K562 (cell line): Measurements from ENCODE around the gene IL11. TPM values are rescaled to one million over a fixed set of nuclear protein-coding genes. Genes with fewer than 3 reads are reported as not detected.
A peak's percentile ranks its signal among the peaks of the same experiment; 100 is the strongest.

Experiments used
- BRF2 ChIP-seq: IDR thresholded peaks from 3 replicates; pipeline ENCODE4 v1.6.1; 2011; ENCODE audit warnings: borderline replicate concordance, mild to moderate bottlenecking; ENCODE audit not compliant: insufficient read length, insufficient read depth
- CGGBP1 ChIP-seq: fragments of 250-450 bp; sonication (Bioruptor Pico); IDR thresholded peaks from 2 replicates; pipeline ENCODE4 v1.9.0; 2021; ENCODE audit warnings: mild to moderate bottlenecking
- CHAMP1 ChIP-seq: fragments of 450-650 bp; IDR thresholded peaks from 2 replicates; pipeline ENCODE4 v1.6.1; 2016; ENCODE audit warnings: mild to moderate bottlenecking
- CXXC5 ChIP-seq: fragments of 250-450 bp; sonication (Bioruptor Pico); IDR thresholded peaks from 2 replicates; pipeline ENCODE4 v1.8.0; 2022; ENCODE audit warnings: inconsistent platforms, mild to moderate bottlenecking, moderate library complexity
- EWSR1 ChIP-seq: fragments of 450-650 bp; IDR thresholded peaks from 2 replicates; pipeline ENCODE4 v1.6.1; 2018; ENCODE audit warnings: borderline replicate concordance, mild to moderate bottlenecking, low read depth, moderate library complexity; ENCODE audit not compliant: partially characterized antibody
- GMEB1 ChIP-seq: fragments of 250-450 bp; sonication (Bioruptor Pico); IDR thresholded peaks from 2 replicates; pipeline ENCODE4 v1.4.0; 2020; ENCODE audit warnings: mild to moderate bottlenecking
- MAFG ChIP-seq: fragments of 450-650 bp; conservative IDR thresholded peaks from 2 replicates; pipeline ENCODE4 v1.6.1; 2016; ENCODE audit warnings: missing genetic modification characterization, missing compliant biosample characterization
- MTA2 ChIP-seq: fragments of 450-650 bp; IDR thresholded peaks from 2 replicates; pipeline ENCODE4 v1.6.1; 2016; ENCODE audit warnings: low read depth
- NCOA2 ChIP-seq, 2 experiments: fragments of 450-650 bp; IDR thresholded peaks; 2 replicates each; pipeline ENCODE4 v1.6.1; 2018; ENCODE audit warnings: mild to moderate bottlenecking in 2 of 2, moderate library complexity in 1 of 2; ENCODE audit not compliant: partially characterized antibody in 2 of 2
- NFE2 ChIP-seq: IDR thresholded peaks from 2 replicates; pipeline ENCODE4 v1.6.1; 2014; ENCODE audit warnings: antibody characterized with exemption, low read depth
- NFIX ChIP-seq: fragments of 250-450 bp; sonication (Bioruptor Pico); IDR thresholded peaks from 2 replicates; pipeline ENCODE4 v1.4.0; 2020; ENCODE audit warnings: low read depth, mild to moderate bottlenecking, moderate library complexity
- NR4A1 ChIP-seq, 2 experiments: fragments of 250-450 bp in 1 of 2; fragments of 450-650 bp in 1 of 2; sonication (Bioruptor Pico) in 1 of 2; IDR thresholded peaks; 2 replicates each; pipeline versions ENCODE4 v1.4.0 to v1.6.1; 2016 to 2020; ENCODE audit warnings: mild to moderate bottlenecking in 2 of 2, missing compliant biosample characterization in 1 of 2, missing genetic modification characterization in 1 of 2, moderate library complexity in 1 of 2
- NRF1 ChIP-seq, 2 experiments: fragments of 450-650 bp; IDR thresholded peaks in 1 of 2; conservative IDR thresholded peaks in 1 of 2; 2 replicates each; pipeline ENCODE4 v1.6.1; 2014; ENCODE audit warnings: mild to moderate bottlenecking in 2 of 2
- RBM22 ChIP-seq: fragments of 200-400 bp; formaldehyde crosslinking; IDR thresholded peaks from 2 replicates; pipeline ENCODE4 v1.6.1; 2018; ENCODE audit warnings: low read length, low read depth; ENCODE audit not compliant: poor library complexity, severe bottlenecking
- SAFB ChIP-seq: fragments of 200-400 bp; formaldehyde crosslinking; IDR thresholded peaks from 2 replicates; pipeline ENCODE4 v1.6.1; 2017; ENCODE audit warnings: low read depth, low read length, borderline replicate concordance
- THAP12 ChIP-seq: fragments of 250-450 bp; sonication (Bioruptor Pico); IDR thresholded peaks from 2 replicates; pipeline ENCODE4 v1.9.0; 2021; ENCODE audit warnings: mild to moderate bottlenecking, inconsistent platforms
- ZFX ChIP-seq: sonication (generic); formaldehyde crosslinking; IDR thresholded peaks from 2 replicates; pipeline ENCODE4 v1.8.0; 2022; ENCODE audit warnings: mild to moderate bottlenecking, missing genetic modification reagents, moderate library complexity
- ZKSCAN1 ChIP-seq: fragments of 150-350 bp; IDR thresholded peaks from 2 replicates; pipeline ENCODE4 v1.6.1; 2016; ENCODE audit warnings: low read depth, low read length
- ZNF217 ChIP-seq: sonication (generic); formaldehyde crosslinking; IDR thresholded peaks from 2 replicates; pipeline ENCODE4 v1.8.0; 2022; ENCODE audit warnings: mild to moderate bottlenecking, missing genetic modification reagents
- polyA plus RNA-seq, 8 experiments: library from polyadenylated mRNA; depleted of rRNA in 4 of 8; stranded (reverse) in 5 of 8; unstranded in 3 of 8; fragments of >200 nt; fragmentation: Nextera tagmentation in 2 of 8; fragmentation: Illumina TruSeq in 1 of 8; extraction: Ambion mirVana in 2 of 8; extraction: Trizol in 1 of 8; gene quantifications; 2 replicates each; pipeline versions ENCODE4 v1.2.1 to v1.2.3, GENCODE V29; 2011 to 2014; ENCODE audit warnings: inconsistent platforms in 1 of 8, missing spikeins in 1 of 8
- total RNA-seq, 7 experiments: library from RNA; depleted of rRNA in 6 of 7; stranded (reverse); fragments of >200 nt in 6 of 7; fragmentation: Illumina TruSeq in 2 of 7; extraction: Trizol in 2 of 7; gene quantifications; 2 replicates each; pipeline versions ENCODE4 v1.2.1 to v1.2.3, GENCODE V29; 2011 to 2021; ENCODE audit warnings: low replicate concordance in 1 of 7

IL11 gene
- total and polyA plus RNA-seq, 9 of the 15 experiments (the other 6 are each of a cell fraction or from before 2014, with no cell fraction given) = 0.04 to 0.42 (median 0.06) TPM; not detected in 6

GRCh38 chr19:55408533-55408872 lies 38.2 kb upstream of the IL11 start (continued):
- TF ChIP-seq MTA2 (no peak), NCOA2 (IDR thresholded peaks at IDR 0.05; ENCODE audit: partially characterized antibody in 2 of 2) (no peak), CXXC5 (CRISPR knock-in tag) (no peak), ZKSCAN1 (no peak), CGGBP1 (CRISPR knock-in tag) (no peak), RBM22 (no peak), GMEB1 (CRISPR knock-in tag) (no peak), SAFB (no peak), MAFG (tag) (no peak), NR4A1 (CRISPR knock-in tag; IDR thresholded peaks at IDR 0.05) (no peak), NR4A1 (tag; IDR thresholded peaks at IDR 0.05) (peak; percentile 87), NRF1 (conservative IDR thresholded peaks at IDR 0.05 in 1 of 2, IDR thresholded peaks at IDR 0.05 in 1 of 2) (no peak), THAP12 (CRISPR knock-in tag) (0 out of 2 replicates have a peak, but pooled peaks have one; percentile 27), EWSR1 (no peak), ZNF217 (CRISPR knock-in tag) (no peak), NFIX (CRISPR knock-in tag) (no peak), BRF2 (no peak), ZFX (CRISPR knock-in tag) (no peak), NFE2 (no peak), CHAMP1 (no peak)
